GM12864 (cell line): ENCODE results near the gene CELA2A.

ENCODE experiments used
- DNase-seq: peaks from one replicate; pipeline ENCODE4 v3.0.0-alpha.2; 2011; ENCODE audit warnings: low read depth
- H3K4me3 ChIP-seq: 2 replicates; pipeline ENCODE4 v1.5.1; 2011; ENCODE audit warnings: mild to moderate bottlenecking, low read depth, low read length, control low read depth
- CTCF ChIP-seq: IDR thresholded peaks from 2 replicates; pipeline ENCODE4 v1.5.1; 2011; ENCODE audit warnings: low read depth, mild to moderate bottlenecking, moderate library complexity, low read length, control low read depth, inconsistent platforms; ENCODE audit errors: missing control alignments

Gene CELA2A

GRCh38 chr1:15439325-15439724, 17.2 kb upstream of the CELA2A start:
- TF ChIP-seq CTCF: no peak
- H3K4me3 ChIP-seq: no peak overlapping the region
- no peak for DNase-seq

- no peak for DNase-seq
- H3K4me3 ChIP-seq: no peak overlapping the region
- TF ChIP-seq CTCF: no peak
Measured at GRCh38 chr1:15440357-15440756, 16.2 kb upstream of the CELA2A start.

GRCh38 chr1:15441247-15441646, 15.3 kb upstream of the CELA2A start:
- no peak for DNase-seq
- no peak for TF ChIP-seq CTCF
- no peak overlapping the region for H3K4me3 ChIP-seq

- DNase-seq: no peak
- TF ChIP-seq CTCF: no peak
Measured at GRCh38 chr1:15442119-15442518, 14.4 kb upstream of the CELA2A start.

GRCh38 chr1:15442759-15443158, 13.8 kb upstream of the CELA2A start:
- H3K4me3 ChIP-seq: no peak overlapping the region
- TF ChIP-seq CTCF: no peak
- DNase-seq: no peak

More at GRCh38 chr1:15442119-15442518, 14.4 kb upstream of the CELA2A start:
- no peak overlapping the region for H3K4me3 ChIP-seq

GRCh38 chr1:15443281-15443680, 13.3 kb upstream of the CELA2A start:
- TF ChIP-seq CTCF: no peak
- no peak for DNase-seq
- H3K4me3 ChIP-seq: no peak overlapping the region

GRCh38 chr1:15444468-15445389, 11.8 kb upstream of the CELA2A start:
- no peak for TF ChIP-seq CTCF
- DNase-seq: no peak
- no peak overlapping the region for H3K4me3 ChIP-seq
